GM12864 (cell line): ENCODE results near the gene CACNA2D2.
A peak's percentile ranks its signal among the peaks of the same experiment; 100 is the strongest.

Experiments
- DNase-seq: peaks from one replicate; pipeline ENCODE4 v3.0.0-alpha.2; 2011; ENCODE audit warnings: low read depth
- H3K4me3 ChIP-seq: 2 replicates; pipeline ENCODE4 v1.5.1; 2011; ENCODE audit warnings: mild to moderate bottlenecking, low read depth, low read length, control low read depth
- TF ChIP-seq, protein P1 (sequence below): IDR thresholded peaks from 2 replicates; pipeline ENCODE4 v1.5.1; 2011; ENCODE audit warnings: low read depth, mild to moderate bottlenecking, moderate library complexity, low read length, control low read depth, inconsistent platforms; ENCODE audit errors: missing control alignments

Gene CACNA2D2

DNA sequence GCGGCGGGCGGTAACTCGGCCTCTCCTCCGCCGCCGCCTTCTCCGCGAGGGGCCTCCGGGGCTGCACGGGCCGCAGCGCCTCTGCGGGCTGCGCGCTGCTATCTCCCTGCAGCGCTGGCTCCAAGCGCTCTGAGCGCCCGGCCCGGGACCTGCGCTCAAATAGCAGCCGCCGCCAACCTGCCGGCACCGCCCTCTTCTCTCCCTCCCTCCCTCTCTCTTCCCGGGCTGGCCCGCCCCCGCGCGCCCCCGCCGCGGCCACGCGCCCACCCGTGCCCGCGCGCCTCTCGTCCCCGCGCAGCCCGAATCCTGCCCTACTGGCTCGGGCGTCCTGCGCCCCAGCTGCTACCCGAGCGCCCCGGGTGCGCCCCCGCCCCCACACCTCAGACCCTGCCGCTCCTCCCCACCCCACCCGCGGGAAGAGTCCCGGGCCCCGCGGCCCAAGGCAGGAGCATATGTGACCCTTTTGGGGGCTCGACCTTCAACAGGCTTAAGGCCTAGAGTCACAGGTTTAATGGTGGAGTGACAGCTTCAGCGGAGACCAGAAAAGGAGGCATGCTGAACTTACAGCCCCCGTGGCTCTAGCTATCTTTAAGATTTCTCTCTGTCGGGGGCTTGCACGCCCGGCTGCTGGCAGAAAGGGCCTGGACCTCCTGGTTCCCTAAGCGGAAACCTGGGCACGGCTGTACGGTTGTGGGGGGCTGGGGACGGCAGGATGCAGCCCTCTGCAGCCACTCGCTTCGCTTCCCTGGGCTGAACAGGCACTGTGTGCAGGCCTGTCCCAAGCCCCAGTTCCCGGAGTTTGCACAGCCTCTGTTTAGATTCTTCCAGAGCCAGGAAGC, at the start of gene CACNA2D2:
Gene CACNA2D2 (minus strand): TSS at position 131 of the 839 bp plus-strand sequence. CDS start 211 bp downstream, outside the sequence.
- DNase-seq, result no peak
- TF ChIP-seq, protein P1, sequence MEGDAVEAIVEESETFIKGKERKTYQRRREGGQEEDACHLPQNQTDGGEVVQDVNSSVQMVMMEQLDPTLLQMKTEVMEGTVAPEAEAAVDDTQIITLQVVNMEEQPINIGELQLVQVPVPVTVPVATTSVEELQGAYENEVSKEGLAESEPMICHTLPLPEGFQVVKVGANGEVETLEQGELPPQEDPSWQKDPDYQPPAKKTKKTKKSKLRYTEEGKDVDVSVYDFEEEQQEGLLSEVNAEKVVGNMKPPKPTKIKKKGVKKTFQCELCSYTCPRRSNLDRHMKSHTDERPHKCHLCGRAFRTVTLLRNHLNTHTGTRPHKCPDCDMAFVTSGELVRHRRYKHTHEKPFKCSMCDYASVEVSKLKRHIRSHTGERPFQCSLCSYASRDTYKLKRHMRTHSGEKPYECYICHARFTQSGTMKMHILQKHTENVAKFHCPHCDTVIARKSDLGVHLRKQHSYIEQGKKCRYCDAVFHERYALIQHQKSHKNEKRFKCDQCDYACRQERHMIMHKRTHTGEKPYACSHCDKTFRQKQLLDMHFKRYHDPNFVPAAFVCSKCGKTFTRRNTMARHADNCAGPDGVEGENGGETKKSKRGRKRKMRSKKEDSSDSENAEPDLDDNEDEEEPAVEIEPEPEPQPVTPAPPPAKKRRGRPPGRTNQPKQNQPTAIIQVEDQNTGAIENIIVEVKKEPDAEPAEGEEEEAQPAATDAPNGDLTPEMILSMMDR, result no peak
- no peak within 1 kb of the TSS for H3K4me3 ChIP-seq

DNA sequence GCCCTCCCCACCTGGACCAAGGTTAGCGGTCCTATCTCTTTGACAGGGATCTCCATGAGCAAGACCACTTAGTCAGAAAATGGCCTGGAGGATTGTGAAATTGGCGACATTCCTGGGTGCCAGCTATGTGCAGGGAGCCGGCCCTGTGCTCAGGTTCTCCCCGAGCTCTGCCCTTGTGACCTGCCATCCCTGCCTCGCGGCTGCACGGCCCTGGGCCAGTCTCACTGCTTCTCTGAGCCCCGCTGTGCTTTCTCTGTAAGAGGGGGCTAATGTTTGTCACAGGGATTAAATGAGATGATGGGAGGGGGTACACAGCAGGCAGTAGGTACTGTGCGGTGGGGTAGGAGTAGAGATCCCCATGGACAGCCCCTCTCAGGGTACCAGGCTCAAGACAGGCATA, 49.2 kb upstream of the CACNA2D2 start:
- H3K4me3 ChIP-seq, result no peak overlapping the region
- DNase-seq, result no peak
- TF ChIP-seq, protein P1, result no peak

DNA sequence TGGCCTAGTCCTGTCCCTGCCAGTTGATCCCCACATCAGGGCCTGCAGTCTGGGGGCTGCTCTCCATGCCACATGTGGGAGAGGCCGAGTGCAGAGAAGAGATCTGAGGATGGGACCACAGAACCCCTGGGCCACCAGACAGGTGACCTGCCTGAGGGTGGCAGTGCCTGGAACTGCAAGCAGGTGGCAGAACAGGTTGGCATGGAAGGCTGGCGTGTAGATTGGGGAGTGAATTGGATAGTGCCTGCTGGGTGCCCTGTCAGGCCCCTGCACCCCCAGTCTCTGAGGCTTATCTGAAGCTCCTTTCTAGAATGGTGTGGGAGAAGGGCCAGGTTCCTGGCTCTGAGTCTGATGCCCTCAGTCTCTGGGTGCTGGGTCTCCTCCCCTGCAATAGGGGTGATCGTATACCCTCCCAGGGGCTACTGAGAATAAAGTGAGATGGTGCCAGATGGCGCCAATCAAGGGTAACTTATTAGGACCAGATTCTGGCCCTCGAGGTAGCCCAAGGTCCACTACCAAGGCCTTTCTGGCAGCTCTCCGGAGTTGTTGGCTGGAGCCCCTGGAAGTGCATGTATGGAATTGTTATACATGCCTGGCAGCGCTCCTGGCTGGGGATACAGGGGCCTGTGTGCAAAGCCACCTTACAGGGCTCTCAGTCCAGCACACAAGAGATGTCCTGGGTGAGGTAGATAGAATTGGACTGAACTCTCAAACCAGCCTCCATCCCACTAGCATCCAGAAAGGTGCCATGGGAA, 48.4 kb upstream of the CACNA2D2 start:
- TF ChIP-seq, protein P1, result peak; percentile 7
- no peak overlapping the region for H3K4me3 ChIP-seq
- no peak for DNase-seq

DNA sequence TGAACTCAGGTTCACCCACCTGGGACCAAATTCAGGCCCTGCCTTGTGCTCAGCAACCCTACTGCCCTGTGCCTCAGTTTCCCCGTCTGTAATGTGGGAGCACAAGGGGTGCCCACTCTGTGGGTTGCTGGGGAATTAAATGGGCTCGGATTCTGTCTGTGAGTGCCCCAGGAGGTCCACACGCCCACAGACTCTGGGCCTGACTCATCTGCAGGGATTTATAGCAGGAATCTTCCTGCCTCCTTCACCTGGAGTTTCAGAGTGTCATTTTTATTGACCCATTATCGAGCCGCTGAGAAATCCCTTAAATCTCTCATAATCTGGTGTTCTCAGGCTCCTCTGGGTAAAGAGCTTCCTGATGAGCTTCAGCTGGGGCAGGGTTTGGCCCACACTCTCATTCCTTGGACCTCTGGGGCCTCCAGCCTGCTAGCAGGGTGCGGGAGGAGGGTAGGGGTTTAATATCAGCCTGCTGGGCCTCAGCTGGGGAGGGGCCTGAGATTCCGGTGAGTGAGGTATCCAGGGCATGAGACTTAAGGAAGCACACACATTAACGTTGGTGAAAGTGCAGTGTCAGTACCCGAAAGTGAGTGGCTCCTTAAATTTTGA, 47.7 kb upstream of the CACNA2D2 start:
- no peak overlapping the region for H3K4me3 ChIP-seq
- TF ChIP-seq, protein P1, result no peak
- no peak for DNase-seq

DNA sequence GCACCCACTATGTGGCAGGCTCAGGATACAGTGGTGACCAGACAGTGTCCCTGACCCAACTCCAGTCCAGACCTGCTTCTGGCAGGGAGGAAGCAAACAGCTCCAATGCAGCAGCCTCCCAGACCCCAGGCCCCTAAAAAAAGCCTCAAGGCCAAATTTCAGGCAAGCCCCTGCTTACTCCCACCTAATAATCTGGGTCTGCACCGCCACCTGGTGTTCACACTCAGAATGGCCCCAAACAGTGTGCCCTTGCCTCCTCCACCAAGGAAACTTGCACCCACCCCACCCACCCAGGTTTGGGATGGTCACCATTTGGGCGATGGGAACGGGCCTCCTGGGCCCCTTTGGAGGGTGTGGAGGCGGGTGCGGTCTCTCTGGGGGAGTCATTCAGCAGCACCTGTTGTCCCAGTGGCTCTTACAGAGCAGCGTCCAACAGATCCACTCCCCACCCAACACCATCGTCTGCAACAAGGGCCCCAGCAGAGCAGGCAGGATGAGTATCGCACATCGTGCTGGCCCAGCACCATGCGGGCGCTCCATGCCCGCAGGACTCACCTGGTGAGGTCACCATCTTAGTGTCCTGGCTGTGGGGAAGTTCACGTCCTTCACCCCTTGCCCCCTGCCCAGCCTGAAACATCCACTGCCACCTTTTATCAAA, 46.8 kb upstream of the CACNA2D2 start:
- DNase-seq, result no peak
- TF ChIP-seq, protein P1, result peak; percentile 80

DNA sequence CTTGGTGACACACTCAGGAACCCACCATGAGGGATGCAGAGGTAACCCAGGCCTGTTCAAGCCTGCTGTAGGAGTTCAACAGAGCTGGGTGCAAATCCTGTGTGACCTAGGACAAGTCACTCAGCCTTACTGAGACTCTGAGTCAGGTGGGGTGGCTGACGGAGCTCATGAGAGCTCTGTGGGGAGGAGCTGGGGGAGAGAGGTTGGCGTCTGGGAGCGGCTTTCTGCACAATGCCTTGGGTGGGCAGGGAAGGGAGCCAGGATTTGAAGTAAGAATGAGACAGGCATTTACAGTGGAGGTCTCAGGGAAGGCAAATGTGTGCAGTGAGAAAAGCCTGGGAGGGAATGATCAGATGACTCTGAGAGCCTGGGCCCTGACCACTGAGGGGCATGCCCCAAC, 45.8 kb upstream of the CACNA2D2 start:
- DNase-seq, result no peak
- no peak overlapping the region for H3K4me3 ChIP-seq
- TF ChIP-seq, protein P1, result no peak

More for the DNA sequence above, 46.8 kb upstream of the CACNA2D2 start:
- no peak overlapping the region for H3K4me3 ChIP-seq
